Body of pancreas (tissue), 4 donors: Measurements from ENCODE around the gene ACOX3.

Experiments used
- CTCF ChIP-seq, 7 experiments: fragments of 450-650 bp in 4 of 7; fragments of 200-600 bp in 3 of 7; sonication (generic) in 3 of 7; IDR thresholded peaks; one replicate each; pipeline ENCODE4 v1.5.1; 2016 to 2019; ENCODE audit warnings: antibody characterized with exemption in 7 of 7
- POLR2A ChIP-seq, 3 donors: fragments of 450-650 bp; IDR thresholded peaks; one replicate each; pipeline ENCODE4 v1.6.1; 2016; ENCODE audit warnings: antibody characterized with exemption in 3 of 3, mild to moderate bottlenecking in 2 of 3

DNA sequence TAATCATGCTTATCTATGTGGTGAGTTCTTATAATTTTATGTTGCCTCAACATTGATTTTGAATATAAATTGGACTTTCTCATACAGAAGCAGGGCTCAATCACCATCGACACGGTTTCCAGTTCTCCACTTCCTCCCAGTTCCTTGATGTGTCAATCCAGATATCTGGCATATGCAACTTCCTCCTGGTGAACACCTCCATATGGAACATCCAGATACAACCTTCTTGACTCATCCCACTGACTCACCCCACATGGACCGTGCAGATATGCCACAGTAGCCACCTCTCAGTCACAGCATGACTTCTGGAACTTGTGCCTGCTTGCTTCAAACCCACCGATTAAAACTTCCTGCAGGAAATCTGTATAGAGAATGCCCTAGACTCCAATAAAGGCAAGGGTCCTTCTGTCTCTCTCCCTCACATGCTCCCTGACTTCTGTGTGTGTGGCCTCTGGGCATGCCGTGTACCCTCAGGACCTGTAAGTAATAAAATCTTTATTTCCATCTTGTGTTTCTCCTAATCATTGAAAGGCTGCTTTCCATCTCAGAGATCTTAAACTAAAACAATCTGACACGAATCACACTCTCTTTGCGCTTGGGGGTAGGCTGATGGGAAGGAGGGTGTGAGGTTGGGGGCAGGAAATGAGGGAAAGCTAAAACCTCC lies 104.0 kb downstream of the ACOX3 start:
- no peak for TF ChIP-seq CTCF (IDR thresholded peaks at IDR 0.05)
- no peak for TF ChIP-seq POLR2A (IDR thresholded peaks at IDR 0.05)
